Activated T-helper 17 cell treated with anti-CD3 and anti-CD28 coated beads, Interleukin-2, amount 50 U/mL, for 72 hours (primary cell): ENCODE data around the gene TTLL13. TPM values are rescaled to one million over a fixed set of nuclear protein-coding genes. Genes with fewer than 3 reads are reported as not detected.

Experiments
- ATAC-seq: fragments of 150-1000 bp; cut with Tn5 transposase; replicated peaks from 2 replicates; pipeline ENCODE4 v1.10.0; 2021; ENCODE audit warnings: mild to moderate bottlenecking, moderate library complexity
- H3K27ac Mint-ChIP-seq: one replicate; pipeline ENCODE4 v1.8.0; 2022; ENCODE audit warnings: mixed read lengths
- H3K27me3 Mint-ChIP-seq: one replicate; pipeline ENCODE4 v1.8.0; 2022; ENCODE audit warnings: mixed read lengths
- H3K36me3 Mint-ChIP-seq: one replicate; pipeline ENCODE4 v1.8.0; 2022; ENCODE audit warnings: low read depth, mild to moderate bottlenecking, mixed read lengths
- H3K4me1 Mint-ChIP-seq: one replicate; pipeline ENCODE4 v1.8.0; 2022; ENCODE audit warnings: mixed read lengths
- H3K4me3 Mint-ChIP-seq: one replicate; pipeline ENCODE4 v1.8.0; 2022; ENCODE audit warnings: mild to moderate bottlenecking, mixed read lengths
- H3K9me3 Mint-ChIP-seq: one replicate; pipeline ENCODE4 v1.8.0; 2022; ENCODE audit warnings: mixed read lengths
- total RNA-seq, 2 donors: library from RNA; stranded (reverse); gene quantifications; one replicate each; pipeline ENCODE4 v1.2.3, GENCODE V29; 2022

The TTLL13 gene, protein sequence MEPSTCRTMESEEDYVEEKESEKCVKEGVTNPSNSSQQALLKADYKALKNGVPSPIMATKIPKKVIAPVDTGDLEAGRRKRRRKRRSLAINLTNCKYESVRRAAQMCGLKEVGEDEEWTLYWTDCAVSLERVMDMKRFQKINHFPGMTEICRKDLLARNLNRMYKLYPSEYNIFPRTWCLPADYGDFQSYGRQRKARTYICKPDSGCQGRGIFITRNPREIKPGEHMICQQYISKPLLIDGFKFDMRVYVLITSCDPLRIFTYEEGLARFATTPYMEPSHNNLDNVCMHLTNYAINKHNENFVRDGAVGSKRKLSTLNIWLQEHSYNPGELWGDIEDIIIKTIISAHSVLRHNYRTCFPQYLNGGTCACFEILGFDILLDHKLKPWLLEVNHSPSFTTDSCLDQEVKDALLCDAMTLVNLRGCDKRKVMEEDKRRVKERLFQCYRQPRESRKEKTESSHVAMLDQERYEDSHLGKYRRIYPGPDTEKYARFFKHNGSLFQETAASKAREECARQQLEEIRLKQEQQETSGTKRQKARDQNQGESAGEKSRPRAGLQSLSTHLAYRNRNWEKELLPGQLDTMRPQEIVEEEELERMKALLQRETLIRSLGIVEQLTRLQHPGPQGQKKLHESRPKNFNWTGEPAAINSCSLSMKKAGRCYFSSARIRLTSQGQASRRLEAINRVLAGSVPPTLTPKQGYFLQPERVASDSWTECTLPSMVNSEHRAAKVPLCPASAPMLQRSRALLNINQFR
- total RNA-seq = 1 to 10 TPM in 1 of 2 donors, not detected in 1; 1.3 TPM

DNA sequence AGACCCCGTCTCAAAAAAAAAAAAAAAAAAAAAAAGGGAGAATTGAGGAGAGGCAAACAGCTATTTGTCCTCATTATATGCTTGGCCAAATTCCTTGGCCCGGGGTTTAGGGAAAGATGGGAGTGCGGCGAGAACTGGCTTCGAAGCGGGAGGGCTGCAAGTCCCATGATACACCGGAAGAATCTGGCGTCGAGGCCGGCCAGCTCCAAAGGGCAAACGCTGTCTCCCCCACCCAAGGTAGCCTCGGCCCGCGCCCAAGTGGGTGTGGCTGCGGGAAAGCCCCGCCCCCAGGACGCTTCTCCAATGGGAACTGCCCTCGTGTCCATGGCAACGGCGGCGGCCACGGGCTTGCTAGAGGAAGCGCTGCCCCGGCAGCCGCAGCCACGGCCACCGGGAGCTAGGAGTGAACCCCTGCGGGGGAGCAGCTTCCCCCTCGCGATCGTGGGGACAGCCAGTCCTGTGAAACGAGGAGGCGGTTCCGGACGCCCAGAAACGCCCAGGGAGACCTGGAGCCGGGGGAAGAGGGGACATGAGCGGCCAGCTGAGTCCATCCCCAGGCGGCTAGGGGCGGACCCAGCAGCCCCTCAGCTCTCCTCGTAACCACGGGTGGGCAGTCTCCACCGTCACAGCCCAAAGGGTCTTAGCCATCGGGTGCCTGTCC, at the start of gene TTLL13:
TSS of gene TTLL13 (plus strand) at position 354 of the 661 bp plus-strand sequence. CDS start 1,075 bp downstream, outside the sequence.
- H3K36me3 Mint-ChIP-seq = no peaks in the 10 kb centered on the region
- peak; percentile 97 for ATAC-seq
- H3K4me1 Mint-ChIP-seq = peaks cover 4% of the 10 kb centered on the region
- H3K27ac Mint-ChIP-seq = peak within 1 kb of the TSS; percentile 15
- peak within 1 kb of the TSS; percentile 62 for H3K4me3 Mint-ChIP-seq
- H3K27me3 Mint-ChIP-seq = no peaks in the 10 kb centered on the region
- H3K9me3 Mint-ChIP-seq = no peaks in the 10 kb centered on the region

DNA sequence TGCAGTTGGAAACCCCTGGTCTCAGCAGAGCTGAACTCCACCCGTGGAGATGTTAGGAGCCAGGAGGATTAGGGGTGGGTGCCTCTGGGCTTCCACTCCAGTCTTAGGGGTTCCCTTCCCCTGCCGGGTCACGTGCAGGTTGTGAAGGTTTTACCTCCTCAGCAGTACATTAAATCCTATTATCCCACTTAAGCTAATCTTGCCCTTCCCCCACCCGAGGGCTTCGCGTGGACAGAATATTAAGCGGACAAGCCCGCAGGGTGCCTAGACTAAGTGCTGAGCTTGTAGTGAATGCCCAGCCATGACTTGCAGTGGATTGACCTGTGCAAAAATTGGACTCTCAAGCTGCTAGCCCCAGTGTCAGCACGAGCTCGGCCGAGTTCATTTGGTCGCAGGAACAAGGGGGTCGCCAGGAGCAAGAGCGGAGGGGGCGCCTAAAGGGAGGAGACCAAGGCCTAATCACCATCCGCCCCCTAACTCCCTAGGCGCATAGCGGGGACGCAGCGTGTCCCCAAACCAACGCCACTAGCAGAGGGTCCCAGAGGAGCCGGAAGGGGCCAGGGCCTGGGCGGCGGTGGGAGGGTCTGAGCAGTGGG, 48.7 kb upstream of the TTLL13 start:
- Mint-ChIP-seq H3K4me1 (peaks cover 11% of the 10 kb centered on the region), H3K27me3 (no peaks in the 10 kb centered on the region), H3K4me3 (peak overlapping the region; percentile 75), H3K9me3 (no peaks in the 10 kb centered on the region), H3K36me3 (peaks cover 5% of the 10 kb centered on the region), H3K27ac (peak overlapping the region; percentile 67)
- ATAC-seq = no peak

DNA sequence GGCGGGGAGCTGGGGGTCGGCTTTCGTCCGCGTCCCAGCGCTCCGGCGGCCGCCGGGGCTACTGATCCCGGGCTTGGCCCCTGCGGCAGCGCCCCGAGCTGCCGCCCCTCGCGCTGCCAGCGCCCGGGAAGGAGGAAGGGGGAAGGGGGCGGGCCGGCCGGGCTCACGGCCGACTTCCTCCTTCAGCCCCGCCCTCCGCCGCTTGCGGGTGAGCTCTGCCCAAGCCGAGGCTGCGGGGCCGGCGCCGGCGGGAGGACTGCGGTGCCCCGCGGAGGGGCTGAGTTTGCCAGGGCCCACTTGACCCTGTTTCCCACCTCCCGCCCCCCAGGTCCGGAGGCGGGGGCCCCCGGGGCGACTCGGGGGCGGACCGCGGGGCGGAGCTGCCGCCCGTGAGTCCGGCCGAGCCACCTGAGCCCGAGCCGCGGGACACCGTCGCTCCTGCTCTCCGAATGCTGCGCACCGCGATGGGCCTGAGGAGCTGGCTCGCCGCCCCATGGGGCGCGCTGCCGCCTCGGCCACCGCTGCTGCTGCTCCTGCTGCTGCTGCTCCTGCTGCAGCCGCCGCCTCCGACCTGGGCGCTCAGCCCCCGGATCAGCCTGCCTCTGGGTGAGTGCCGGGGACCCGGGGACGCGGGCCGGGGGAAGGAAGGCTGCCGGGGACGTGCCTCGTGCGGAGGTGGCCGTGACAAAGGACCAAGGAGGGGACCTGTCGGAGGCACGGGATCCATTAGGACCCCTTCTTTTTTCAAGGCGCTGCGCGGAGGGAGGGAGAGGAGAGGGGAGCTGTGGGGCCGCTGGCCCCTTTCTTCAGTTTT, 48.0 kb upstream of the TTLL13 start, which contains the start of gene SEMA4B:
TSS of gene SEMA4B (plus strand) at position 201 of the 814 bp plus-strand sequence. CDS start at position 450, 249 bp downstream.
- H3K27ac Mint-ChIP-seq = peak within 1 kb of the TSS; percentile 87
- ATAC-seq = peak; percentile 95
- H3K27me3 Mint-ChIP-seq = no peaks in the 10 kb centered on the region
- peaks cover 5% of the 10 kb centered on the region for H3K36me3 Mint-ChIP-seq
- H3K9me3 Mint-ChIP-seq = no peaks in the 10 kb centered on the region
- peaks cover 11% of the 10 kb centered on the region for H3K4me1 Mint-ChIP-seq
- peak within 1 kb of the TSS; percentile 87 for H3K4me3 Mint-ChIP-seq

DNA sequence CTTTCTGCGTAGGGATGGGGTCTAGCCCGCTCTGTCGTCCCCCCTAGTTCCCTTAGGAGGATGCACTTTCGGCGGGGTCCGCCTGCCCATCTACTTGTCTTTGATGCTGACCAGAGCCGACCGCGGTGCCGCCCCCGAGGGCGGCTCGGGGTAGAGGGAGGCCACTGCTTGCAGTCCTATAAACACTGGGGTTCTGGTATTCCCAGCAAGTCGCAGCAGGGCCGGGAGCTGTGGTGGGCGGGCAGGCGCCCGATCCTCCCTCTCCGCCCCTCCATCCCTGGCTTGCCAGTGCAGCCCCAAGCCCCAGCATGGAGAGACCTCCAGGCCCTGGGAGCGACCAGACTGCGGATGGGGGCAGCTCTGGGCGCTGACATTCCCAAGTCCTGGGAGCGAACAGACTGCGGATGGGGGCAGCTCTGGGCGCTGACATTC, 47.4 kb upstream of the TTLL13 start:
- Mint-ChIP-seq H3K36me3 (peaks cover 5% of the 10 kb centered on the region), H3K4me1 (peaks cover 11% of the 10 kb centered on the region), H3K27ac (peak overlapping the region; percentile 87), H3K9me3 (no peaks in the 10 kb centered on the region), H3K27me3 (no peaks in the 10 kb centered on the region), H3K4me3 (peak overlapping the region; percentile 87)
- ATAC-seq = no peak

DNA sequence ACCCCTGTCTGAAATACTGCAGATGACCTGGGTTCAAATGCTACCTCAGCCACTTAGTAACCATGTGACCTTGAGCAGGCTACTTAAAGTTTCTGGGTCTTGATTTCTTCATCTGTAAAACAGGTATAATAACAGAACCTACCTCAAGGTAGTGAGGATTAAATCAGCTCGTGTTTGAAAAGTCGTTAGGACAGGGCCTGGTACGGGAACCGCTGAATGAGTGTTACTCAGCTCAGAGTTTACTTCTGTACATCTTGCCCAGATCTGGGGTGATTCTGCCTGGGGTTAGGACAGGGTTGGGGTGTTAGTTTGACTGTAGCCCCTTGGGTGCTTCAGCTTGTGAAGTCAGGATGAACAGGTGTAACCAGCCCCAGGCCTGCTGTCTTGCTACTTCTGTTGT, 46.4 kb upstream of the TTLL13 start:
- H3K4me3 Mint-ChIP-seq = peak overlapping the region; percentile 87
- H3K4me1 Mint-ChIP-seq = peaks cover 11% of the 10 kb centered on the region
- H3K36me3 Mint-ChIP-seq = peaks cover 5% of the 10 kb centered on the region
- H3K9me3 Mint-ChIP-seq = no peaks in the 10 kb centered on the region
- ATAC-seq = no peak
- peak overlapping the region; percentile 87 for H3K27ac Mint-ChIP-seq
- no peaks in the 10 kb centered on the region for H3K27me3 Mint-ChIP-seq

DNA sequence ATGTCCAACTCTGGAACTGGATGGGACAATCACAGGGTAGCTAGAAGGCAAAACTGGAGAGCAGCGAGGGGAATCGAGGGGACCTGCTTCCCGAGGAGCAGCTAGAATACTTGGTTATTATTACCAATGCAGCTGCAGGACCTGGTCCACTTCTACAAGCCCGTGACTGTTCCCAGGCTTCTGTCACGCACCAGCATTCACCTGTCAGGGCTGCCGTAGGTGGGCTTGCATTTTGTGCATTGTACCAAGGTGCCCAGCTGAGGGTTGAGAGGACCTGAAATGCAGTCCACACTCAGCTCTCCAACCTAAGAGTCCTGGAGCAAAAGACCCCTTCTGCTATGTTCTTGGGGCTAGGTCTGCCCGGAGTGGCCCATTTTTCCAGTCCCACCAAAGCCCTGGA, 45.9 kb upstream of the TTLL13 start:
- no peaks in the 10 kb centered on the region for H3K9me3 Mint-ChIP-seq
- no peak for ATAC-seq
- peaks cover 5% of the 10 kb centered on the region for H3K36me3 Mint-ChIP-seq
- no peak overlapping the region for H3K27ac Mint-ChIP-seq
- peaks cover 11% of the 10 kb centered on the region for H3K4me1 Mint-ChIP-seq
- H3K4me3 Mint-ChIP-seq = no peak overlapping the region
- no peaks in the 10 kb centered on the region for H3K27me3 Mint-ChIP-seq

DNA sequence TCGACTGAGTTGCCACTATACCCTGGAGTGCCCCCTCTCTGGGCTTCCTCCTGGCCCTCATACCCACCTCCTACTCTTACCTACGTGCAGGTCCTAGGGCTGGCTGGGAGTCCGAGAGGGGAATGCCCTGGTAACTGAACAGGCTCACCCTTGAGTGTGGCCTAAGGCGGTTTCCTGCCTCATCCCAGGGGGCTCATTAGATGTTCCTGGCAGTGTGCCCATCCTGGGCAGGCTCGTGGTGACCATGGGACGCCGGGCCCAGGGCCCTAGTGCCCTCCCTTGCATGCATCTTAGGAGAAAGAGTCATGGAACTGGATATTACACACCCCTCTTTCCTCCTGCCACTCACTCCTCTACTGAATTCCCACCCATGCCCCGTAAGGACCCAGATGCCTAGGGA, 45.4 kb upstream of the TTLL13 start:
- Mint-ChIP-seq H3K4me3 (no peak overlapping the region), H3K27me3 (no peaks in the 10 kb centered on the region), H3K36me3 (peaks cover 5% of the 10 kb centered on the region), H3K4me1 (peaks cover 11% of the 10 kb centered on the region), H3K9me3 (no peaks in the 10 kb centered on the region), H3K27ac (no peak overlapping the region)
- no peak for ATAC-seq

DNA sequence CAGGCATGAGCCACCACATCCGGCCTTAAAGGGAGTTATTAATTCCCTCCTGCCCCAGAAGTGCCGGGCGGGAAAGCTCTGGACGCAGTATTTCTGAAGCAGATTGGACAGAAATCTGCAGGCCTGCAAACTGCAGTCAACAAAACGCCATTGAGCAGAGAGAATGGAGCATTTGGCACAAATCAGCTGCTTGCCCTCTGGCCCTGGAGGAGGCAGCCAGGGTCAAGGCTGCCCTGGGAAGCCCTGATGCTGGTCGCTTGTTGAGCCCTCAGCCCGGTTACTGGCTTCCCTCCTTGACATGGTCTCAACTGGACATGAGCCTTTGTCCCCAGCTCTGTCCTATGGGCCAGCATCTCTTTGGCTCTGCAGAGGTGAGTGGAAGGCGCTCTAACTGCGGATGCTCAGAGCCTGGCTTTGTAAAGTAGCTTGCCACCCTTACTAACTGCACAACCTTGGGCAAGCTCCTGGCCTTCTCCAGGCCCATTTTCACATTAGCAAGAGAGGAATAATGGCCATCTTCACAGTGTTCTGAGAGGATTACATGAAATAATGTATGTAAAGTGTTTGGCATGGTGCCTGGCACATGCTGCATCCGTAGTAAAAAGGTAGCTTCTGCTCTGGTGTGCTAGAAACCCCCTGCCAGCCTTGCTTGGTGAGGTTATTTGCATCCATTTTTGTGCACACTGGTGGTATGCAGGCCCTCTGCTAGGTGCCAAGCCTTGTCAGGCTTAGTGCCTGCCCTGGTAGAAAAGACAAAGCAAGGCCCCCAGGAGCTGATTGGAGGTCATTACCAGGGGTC, 44.1 kb upstream of the TTLL13 start:
- Mint-ChIP-seq H3K4me1 (peaks cover 18% of the 10 kb centered on the region), H3K4me3 (no peak overlapping the region), H3K27ac (no peak overlapping the region), H3K36me3 (peaks cover 13% of the 10 kb centered on the region), H3K9me3 (no peaks in the 10 kb centered on the region), H3K27me3 (no peaks in the 10 kb centered on the region)
- ATAC-seq = no peak

DNA sequence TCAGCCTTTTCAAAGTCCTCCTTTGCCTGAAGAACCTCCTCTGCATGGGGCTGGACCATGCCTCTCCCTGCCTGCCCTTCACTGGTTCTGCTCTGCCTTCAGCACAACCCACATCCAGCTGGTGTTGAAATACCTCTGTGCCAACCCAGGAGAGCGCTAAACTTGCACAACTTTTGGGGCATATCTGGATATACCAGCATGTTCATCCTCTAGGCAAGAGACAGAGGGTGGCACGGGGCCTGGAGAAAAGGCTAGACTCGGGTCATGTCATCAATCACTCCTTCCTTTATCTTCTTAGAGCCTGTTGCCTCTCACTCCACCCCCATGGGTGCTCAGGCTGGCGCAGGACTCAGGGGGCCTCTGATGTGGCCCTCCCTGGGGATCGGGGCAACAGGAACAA, 43.5 kb upstream of the TTLL13 start:
- no peaks in the 10 kb centered on the region for H3K27me3 Mint-ChIP-seq
- no peak for ATAC-seq

DNA sequence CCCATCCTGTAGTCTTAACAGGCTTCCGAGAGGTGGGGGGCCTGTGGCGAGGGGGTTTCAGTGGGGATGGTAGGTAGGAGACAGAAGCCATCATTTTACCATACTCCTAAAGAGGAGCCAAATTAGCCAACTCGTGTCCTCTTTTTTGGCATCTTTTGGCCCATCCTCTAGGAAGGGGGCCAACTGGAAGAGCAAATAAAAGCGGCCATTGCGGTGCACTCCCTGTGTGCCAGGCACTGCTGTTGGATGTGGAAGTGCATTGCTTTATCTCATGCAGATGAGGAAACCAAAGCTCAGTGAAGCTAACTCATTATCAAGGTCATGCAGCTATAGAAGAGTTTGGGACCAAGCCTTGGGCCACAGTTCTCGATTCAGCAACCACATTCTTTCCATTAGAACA, 42.1 kb upstream of the TTLL13 start:
- Mint-ChIP-seq H3K4me3 (no peak overlapping the region), H3K36me3 (peaks cover 19% of the 10 kb centered on the region), H3K4me1 (peaks cover 25% of the 10 kb centered on the region), H3K27ac (no peak overlapping the region), H3K9me3 (no peaks in the 10 kb centered on the region), H3K27me3 (no peaks in the 10 kb centered on the region)
- ATAC-seq = no peak

More for the DNA sequence above, 43.5 kb upstream of the TTLL13 start:
- H3K36me3 Mint-ChIP-seq = peaks cover 19% of the 10 kb centered on the region
- peaks cover 24% of the 10 kb centered on the region for H3K4me1 Mint-ChIP-seq
- H3K9me3 Mint-ChIP-seq = no peaks in the 10 kb centered on the region
- no peak overlapping the region for H3K27ac Mint-ChIP-seq
- no peak overlapping the region for H3K4me3 Mint-ChIP-seq

DNA sequence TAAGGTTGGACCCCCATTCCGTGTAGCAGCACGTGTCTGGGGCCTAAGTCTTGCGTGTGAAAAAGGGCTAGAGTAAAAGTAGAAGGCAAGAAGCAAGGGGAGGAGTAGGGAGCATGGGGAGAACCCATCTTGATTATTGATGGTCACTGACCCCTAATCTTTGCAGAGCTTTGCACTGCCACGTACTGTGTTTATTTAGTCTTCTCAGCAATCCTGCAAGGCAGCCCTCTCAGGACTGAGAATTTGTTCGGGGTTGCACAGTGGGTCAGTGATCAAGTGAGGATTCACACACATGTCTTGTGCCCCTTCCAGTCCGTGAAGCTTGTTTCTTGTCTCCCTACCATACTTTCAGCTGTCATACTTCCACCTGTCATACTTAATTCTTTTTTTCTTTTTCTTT, 41.0 kb upstream of the TTLL13 start:
- no peak overlapping the region for H3K4me3 Mint-ChIP-seq
- no peak overlapping the region for H3K27ac Mint-ChIP-seq
- peaks cover 18% of the 10 kb centered on the region for H3K4me1 Mint-ChIP-seq
- peaks cover 14% of the 10 kb centered on the region for H3K36me3 Mint-ChIP-seq
- no peaks in the 10 kb centered on the region for H3K9me3 Mint-ChIP-seq
- H3K27me3 Mint-ChIP-seq = no peaks in the 10 kb centered on the region
- no peak for ATAC-seq

DNA sequence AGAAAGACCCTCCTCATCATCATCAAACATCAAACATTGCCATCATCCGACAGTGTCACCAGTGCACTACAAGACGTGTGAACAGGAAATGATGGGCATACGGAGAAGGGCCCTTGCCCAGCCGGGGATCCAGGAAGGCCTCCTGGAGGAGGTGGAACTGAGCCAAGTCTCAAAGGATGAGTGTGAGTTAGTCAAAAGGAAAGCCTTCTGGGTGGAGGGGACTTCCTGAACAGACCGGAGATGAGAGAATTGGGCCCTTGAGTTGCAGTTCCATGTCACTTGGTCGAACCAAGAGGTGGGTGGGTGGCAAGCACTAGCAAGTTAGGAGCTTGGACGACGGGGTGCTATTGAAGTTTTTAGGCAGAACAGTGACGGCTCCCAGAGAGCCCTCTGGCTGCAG, 39.8 kb upstream of the TTLL13 start:
- no peaks in the 10 kb centered on the region for H3K9me3 Mint-ChIP-seq

DNA sequence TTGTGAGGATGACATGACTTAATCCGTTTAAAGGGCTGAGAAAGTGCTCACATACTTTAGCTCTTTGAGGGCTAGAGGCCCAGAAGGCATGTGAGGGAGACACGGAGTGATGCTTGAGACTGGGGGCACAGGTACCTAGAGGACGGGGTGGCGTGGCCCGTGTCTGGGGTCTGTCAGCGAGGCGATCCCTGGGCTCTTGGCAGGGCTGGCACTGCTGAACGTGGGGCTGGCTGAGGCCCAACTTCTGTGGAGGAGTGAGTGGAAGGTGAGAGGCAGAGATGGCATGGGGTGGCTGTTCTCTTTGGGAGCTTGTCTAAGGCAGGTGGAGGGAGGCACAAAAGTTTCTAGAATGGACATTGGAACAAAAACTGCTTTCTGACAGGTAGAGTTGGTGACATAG, 38.8 kb upstream of the TTLL13 start:
- H3K4me3 Mint-ChIP-seq = peak overlapping the region; percentile 69
- ATAC-seq = no peak
- H3K27ac Mint-ChIP-seq = peak overlapping the region; percentile 81
- no peaks in the 10 kb centered on the region for H3K9me3 Mint-ChIP-seq
- H3K36me3 Mint-ChIP-seq = peaks cover 14% of the 10 kb centered on the region
- no peaks in the 10 kb centered on the region for H3K27me3 Mint-ChIP-seq
- peaks cover 18% of the 10 kb centered on the region for H3K4me1 Mint-ChIP-seq

More for the DNA sequence above, 39.8 kb upstream of the TTLL13 start:
- H3K27ac Mint-ChIP-seq = peak overlapping the region; percentile 81
- ATAC-seq = peak; percentile 92
- peak overlapping the region; percentile 69 for H3K4me3 Mint-ChIP-seq
- peaks cover 18% of the 10 kb centered on the region for H3K4me1 Mint-ChIP-seq
- no peaks in the 10 kb centered on the region for H3K27me3 Mint-ChIP-seq
- peaks cover 14% of the 10 kb centered on the region for H3K36me3 Mint-ChIP-seq
